ENCODE data around the gene CCNE1.

The CCNE1 gene

GRCh38 chr19:29777781-29778309 lies 33.9 kb upstream of the CCNE1 start:
- no peaks in the 10 kb centered on the region for H3K4me1 ChIP-seq (ENCODE audit: control insufficient read depth, insufficient read depth, low read length)
- H3K9ac ChIP-seq (ENCODE audit: low read length) = no peak overlapping the region
- no peaks in the 10 kb centered on the region for H3K9me3 ChIP-seq (ENCODE audit: control insufficient read depth, low read length)
- no peaks in the 10 kb centered on the region for H3K27me3 ChIP-seq (ENCODE audit: control insufficient read depth, insufficient read depth, low read length)
- no peak overlapping the region for H3K4me3 ChIP-seq (ENCODE audit: low read length)
- H3K36me3 ChIP-seq (ENCODE audit: control insufficient read depth, insufficient read depth, low read length) = no peaks in the 10 kb centered on the region

GRCh38 chr19:29779921-29780320 lies 31.9 kb upstream of the CCNE1 start:
- no peaks in the 10 kb centered on the region for H3K4me1 ChIP-seq (ENCODE audit: control insufficient read depth, insufficient read depth, low read length)
- H3K36me3 ChIP-seq (ENCODE audit: control insufficient read depth, insufficient read depth, low read length) = no peaks in the 10 kb centered on the region
- H3K9me3 ChIP-seq (ENCODE audit: control insufficient read depth, low read length) = no peaks in the 10 kb centered on the region
- H3K4me3 ChIP-seq (ENCODE audit: low read length) = no peak overlapping the region
- no peak overlapping the region for H3K9ac ChIP-seq (ENCODE audit: low read length)
- no peaks in the 10 kb centered on the region for H3K27me3 ChIP-seq (ENCODE audit: control insufficient read depth, insufficient read depth, low read length)

GRCh38 chr19:29781386-29782259 lies 30.2 kb upstream of the CCNE1 start:
- H3K4me1 ChIP-seq (ENCODE audit: control insufficient read depth, insufficient read depth, low read length) = no peaks in the 10 kb centered on the region

DNA sequence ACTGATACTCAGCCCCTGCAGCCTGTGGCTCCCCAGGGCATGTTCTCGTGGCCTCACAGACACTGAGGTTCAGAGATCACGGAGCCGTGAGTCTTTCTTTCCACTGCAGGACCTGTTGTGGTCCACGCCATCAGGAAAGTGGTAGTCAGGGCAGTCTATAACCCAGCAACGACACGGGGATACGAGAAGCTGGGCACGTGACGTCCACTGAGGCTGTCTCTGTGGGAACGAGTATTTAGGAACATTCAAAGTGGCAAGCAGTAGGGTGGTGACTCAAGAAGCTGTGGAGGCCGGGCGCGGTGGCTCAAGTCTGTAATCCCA lies 29.6 kb upstream of the CCNE1 start:
- no peak overlapping the region for H3K4me3 ChIP-seq (ENCODE audit: low read length)
- H3K9me3 ChIP-seq (ENCODE audit: control insufficient read depth, low read length) = no peaks in the 10 kb centered on the region
- no peaks in the 10 kb centered on the region for H3K4me1 ChIP-seq (ENCODE audit: control insufficient read depth, insufficient read depth, low read length)
- no peak overlapping the region for H3K9ac ChIP-seq (ENCODE audit: low read length)
- no peaks in the 10 kb centered on the region for H3K36me3 ChIP-seq (ENCODE audit: control insufficient read depth, insufficient read depth, low read length)
- H3K27me3 ChIP-seq (ENCODE audit: control insufficient read depth, insufficient read depth, low read length) = no peaks in the 10 kb centered on the region

More at GRCh38 chr19:29781386-29782259, 30.2 kb upstream of the CCNE1 start:
- no peaks in the 10 kb centered on the region for H3K9me3 ChIP-seq (ENCODE audit: control insufficient read depth, low read length)
- H3K4me3 ChIP-seq (ENCODE audit: low read length) = no peak overlapping the region
- no peaks in the 10 kb centered on the region for H3K36me3 ChIP-seq (ENCODE audit: control insufficient read depth, insufficient read depth, low read length)
- H3K27me3 ChIP-seq (ENCODE audit: control insufficient read depth, insufficient read depth, low read length) = no peaks in the 10 kb centered on the region
- no peak overlapping the region for H3K9ac ChIP-seq (ENCODE audit: low read length)

- Histone ChIP-seq H3K9me3 (ENCODE audit: control insufficient read depth, low read length) (no peaks in the 10 kb centered on the region), H3K4me3 (ENCODE audit: low read length) (no peak overlapping the region), H3K9ac (ENCODE audit: low read length) (no peak overlapping the region), H3K27me3 (ENCODE audit: control insufficient read depth, insufficient read depth, low read length) (no peaks in the 10 kb centered on the region), H3K4me1 (ENCODE audit: control insufficient read depth, insufficient read depth, low read length) (no peaks in the 10 kb centered on the region), H3K36me3 (ENCODE audit: control insufficient read depth, insufficient read depth, low read length) (no peaks in the 10 kb centered on the region)
Observed at GRCh38 chr19:29783627-29784190, 28.1 kb upstream of the CCNE1 start.

DNA sequence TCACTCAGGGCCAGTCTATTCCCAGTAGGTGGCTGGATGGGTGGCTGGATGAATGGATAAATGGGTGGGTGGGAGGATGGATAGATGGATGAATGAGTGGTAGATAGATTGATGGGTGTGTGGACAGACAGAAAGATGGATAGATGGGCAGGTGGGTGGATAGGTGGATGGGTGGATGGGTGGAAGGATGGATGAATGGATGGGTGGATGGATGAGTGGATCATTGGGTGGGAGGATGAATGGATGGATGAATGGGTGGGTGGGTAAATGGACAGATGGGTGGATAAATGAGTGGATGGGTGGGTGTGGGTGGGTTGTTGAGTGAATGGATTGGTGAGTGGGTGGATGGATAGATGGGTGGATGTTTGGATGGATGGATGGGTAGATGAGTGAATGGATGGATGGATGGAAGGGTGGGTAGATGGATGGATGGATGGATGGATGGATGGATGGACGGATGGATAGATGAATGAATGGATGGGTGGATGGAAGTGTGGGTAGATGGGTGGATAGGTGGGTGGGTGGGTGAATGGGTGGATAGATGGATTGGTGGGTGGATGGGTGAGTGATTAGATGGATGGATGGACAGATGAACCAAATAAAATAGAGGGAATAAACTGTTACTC lies 27.1 kb upstream of the CCNE1 start:
- no peaks in the 10 kb centered on the region for H3K9me3 ChIP-seq (ENCODE audit: control insufficient read depth, low read length)
- no peak overlapping the region for H3K9ac ChIP-seq (ENCODE audit: low read length)
- H3K27me3 ChIP-seq (ENCODE audit: control insufficient read depth, insufficient read depth, low read length) = no peaks in the 10 kb centered on the region
- no peak overlapping the region for H3K4me3 ChIP-seq (ENCODE audit: low read length)
- no peaks in the 10 kb centered on the region for H3K36me3 ChIP-seq (ENCODE audit: control insufficient read depth, insufficient read depth, low read length)
- H3K4me1 ChIP-seq (ENCODE audit: control insufficient read depth, insufficient read depth, low read length) = no peaks in the 10 kb centered on the region

DNA sequence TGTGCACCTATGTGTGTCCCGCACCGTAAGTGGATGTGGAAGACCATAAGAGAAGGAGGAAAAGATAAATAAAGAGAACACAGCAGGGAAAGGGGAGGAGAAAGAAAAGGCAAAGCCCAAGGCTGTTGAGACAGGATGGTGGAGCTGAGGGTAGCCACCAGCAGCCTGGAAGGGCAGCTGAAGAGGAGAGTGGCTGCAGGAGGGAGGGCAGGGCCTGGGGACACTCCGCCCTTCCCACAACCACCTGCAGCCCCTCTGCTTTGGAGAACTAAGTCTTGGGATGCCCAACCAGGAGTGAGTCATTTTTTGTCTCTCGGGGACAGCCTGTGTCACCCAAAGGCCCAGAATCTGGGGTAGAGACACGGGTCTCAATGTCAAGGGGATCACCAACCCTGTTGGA lies 26.4 kb upstream of the CCNE1 start:
- H3K9ac ChIP-seq (ENCODE audit: low read length) = no peak overlapping the region
- no peaks in the 10 kb centered on the region for H3K27me3 ChIP-seq (ENCODE audit: control insufficient read depth, insufficient read depth, low read length)
- H3K4me1 ChIP-seq (ENCODE audit: control insufficient read depth, insufficient read depth, low read length) = no peaks in the 10 kb centered on the region
- no peaks in the 10 kb centered on the region for H3K36me3 ChIP-seq (ENCODE audit: control insufficient read depth, insufficient read depth, low read length)
- H3K4me3 ChIP-seq (ENCODE audit: low read length) = no peak overlapping the region
- no peaks in the 10 kb centered on the region for H3K9me3 ChIP-seq (ENCODE audit: control insufficient read depth, low read length)

- H3K36me3 ChIP-seq (ENCODE audit: control insufficient read depth, insufficient read depth, low read length) = no peaks in the 10 kb centered on the region
- no peaks in the 10 kb centered on the region for H3K27me3 ChIP-seq (ENCODE audit: control insufficient read depth, insufficient read depth, low read length)
- H3K4me1 ChIP-seq (ENCODE audit: control insufficient read depth, insufficient read depth, low read length) = no peaks in the 10 kb centered on the region
- no peak overlapping the region for H3K9ac ChIP-seq (ENCODE audit: low read length)
- no peaks in the 10 kb centered on the region for H3K9me3 ChIP-seq (ENCODE audit: control insufficient read depth, low read length)
- no peak overlapping the region for H3K4me3 ChIP-seq (ENCODE audit: low read length)
Observed at GRCh38 chr19:29785955-29786589, 25.7 kb upstream of the CCNE1 start.

GRCh38 chr19:29787281-29787680 lies 24.5 kb upstream of the CCNE1 start:
- no peaks in the 10 kb centered on the region for H3K36me3 ChIP-seq (ENCODE audit: control insufficient read depth, insufficient read depth, low read length)
- no peaks in the 10 kb centered on the region for H3K9me3 ChIP-seq (ENCODE audit: control insufficient read depth, low read length)
- no peaks in the 10 kb centered on the region for H3K4me1 ChIP-seq (ENCODE audit: control insufficient read depth, insufficient read depth, low read length)
- no peak overlapping the region for H3K4me3 ChIP-seq (ENCODE audit: low read length)
- H3K9ac ChIP-seq (ENCODE audit: low read length) = no peak overlapping the region
- no peaks in the 10 kb centered on the region for H3K27me3 ChIP-seq (ENCODE audit: control insufficient read depth, insufficient read depth, low read length)

- no peaks in the 10 kb centered on the region for H3K36me3 ChIP-seq (ENCODE audit: control insufficient read depth, insufficient read depth, low read length)
Observed at GRCh38 chr19:29789007-29789406, 22.8 kb upstream of the CCNE1 start.

GRCh38 chr19:29793116-29793727 lies 18.6 kb upstream of the CCNE1 start:
- Histone ChIP-seq H3K4me1 (ENCODE audit: control insufficient read depth, insufficient read depth, low read length) (no peaks in the 10 kb centered on the region), H3K9me3 (ENCODE audit: control insufficient read depth, low read length) (no peaks in the 10 kb centered on the region), H3K27me3 (ENCODE audit: control insufficient read depth, insufficient read depth, low read length) (no peaks in the 10 kb centered on the region), H3K36me3 (ENCODE audit: control insufficient read depth, insufficient read depth, low read length) (no peaks in the 10 kb centered on the region), H3K9ac (ENCODE audit: low read length) (no peak overlapping the region), H3K4me3 (ENCODE audit: low read length) (no peak overlapping the region)

More at GRCh38 chr19:29789007-29789406, 22.8 kb upstream of the CCNE1 start:
- no peak overlapping the region for H3K9ac ChIP-seq (ENCODE audit: low read length)
- no peaks in the 10 kb centered on the region for H3K4me1 ChIP-seq (ENCODE audit: control insufficient read depth, insufficient read depth, low read length)
- H3K27me3 ChIP-seq (ENCODE audit: control insufficient read depth, insufficient read depth, low read length) = no peaks in the 10 kb centered on the region
- no peak overlapping the region for H3K4me3 ChIP-seq (ENCODE audit: low read length)
- no peaks in the 10 kb centered on the region for H3K9me3 ChIP-seq (ENCODE audit: control insufficient read depth, low read length)
